Right atrium auricular region (tissue), 2 donors: ENCODE results near the gene MBL2. TPM values are rescaled to one million over a fixed set of nuclear protein-coding genes. Genes with fewer than 3 reads are reported as not detected.

Source experiments
- DNase-seq: peaks from one replicate; pipeline ENCODE4 v3.0.0-alpha.2; 2019; ENCODE audit warnings: low spot score
- H3K27ac ChIP-seq, 2 donors: fragments of 200-600 bp; sonication (generic); 1 replicate in 1 of 2; 2 replicates in 1 of 2; pipeline ENCODE4 v1.5.1; 2016 to 2019
- H3K27me3 ChIP-seq, 2 donors: fragments of 200-600 bp; sonication (generic); one replicate each; pipeline versions ENCODE4 v1.5.1 to v1.6.0; 2017 to 2019
- H3K36me3 ChIP-seq: fragments of 200-600 bp; sonication (generic); one replicate; pipeline ENCODE4 v1.5.1; 2016
- H3K4me1 ChIP-seq, 2 donors: fragments of 200-600 bp; sonication (generic); one replicate each; pipeline versions ENCODE4 v1.5.1 to v1.6.0; 2017 to 2019
- H3K4me3 ChIP-seq, 2 donors: fragments of 200-600 bp; sonication (generic); 1 replicate in 1 of 2; 2 replicates in 1 of 2; pipeline ENCODE4 v1.5.1; 2017 to 2019; ENCODE audit warnings: mild to moderate bottlenecking in 1 of 2, moderate library complexity in 1 of 2
- H3K9me3 ChIP-seq, 2 donors: fragments of 200-600 bp; sonication (generic); one replicate each; pipeline ENCODE4 v1.5.1; 2019
- total RNA-seq, 2 donors: library from RNA; depleted of rRNA; stranded (reverse); fragments of >200 nt; gene quantifications; one replicate each; pipeline ENCODE4 v1.1.0, GENCODE V29; 2016
- TF ChIP-seq, protein P1 (sequence below), 2 donors: fragments of 200-600 bp; sonication (generic); IDR thresholded peaks; one replicate each; pipeline ENCODE4 v1.5.1; 2019; ENCODE audit warnings: antibody characterized with exemption in 2 of 2

MBL2 gene
- total RNA-seq, result not detected

DNA sequence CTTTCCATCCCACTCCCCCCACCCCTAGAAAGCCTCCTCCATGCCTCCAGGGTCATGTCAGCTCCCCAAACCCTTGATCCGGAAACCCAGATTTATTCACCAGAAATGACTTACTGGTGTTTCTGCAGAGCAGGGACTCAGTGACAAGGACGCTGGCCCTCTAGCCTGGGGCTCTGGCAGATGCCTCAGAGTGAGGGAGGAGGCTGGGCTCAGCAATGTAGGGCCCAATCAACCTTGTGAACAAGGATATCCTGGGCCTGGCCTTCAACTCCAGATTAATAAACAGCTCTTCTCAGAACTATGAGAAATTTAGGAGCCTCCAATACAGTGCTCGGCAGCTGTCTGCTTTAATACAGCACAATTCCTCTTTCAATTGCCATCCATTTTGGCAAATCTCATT lies at the start of gene MBL2:
Gene MBL2 (minus strand): TSS at position 162 of the 400 bp plus-strand sequence. CDS start 1,149 bp downstream, outside the sequence.
- Histone ChIP-seq H3K4me3 (no peak within 1 kb of the TSS), H3K36me3 (no peaks in the 10 kb centered on the region), H3K27me3 (no peaks in the 10 kb centered on the region), H3K9me3 (no peaks in the 10 kb centered on the region), H3K4me1 (no peaks in the 10 kb centered on the region), H3K27ac (no peak within 1 kb of the TSS)
- no peak for DNase-seq
- TF ChIP-seq, protein P1, sequence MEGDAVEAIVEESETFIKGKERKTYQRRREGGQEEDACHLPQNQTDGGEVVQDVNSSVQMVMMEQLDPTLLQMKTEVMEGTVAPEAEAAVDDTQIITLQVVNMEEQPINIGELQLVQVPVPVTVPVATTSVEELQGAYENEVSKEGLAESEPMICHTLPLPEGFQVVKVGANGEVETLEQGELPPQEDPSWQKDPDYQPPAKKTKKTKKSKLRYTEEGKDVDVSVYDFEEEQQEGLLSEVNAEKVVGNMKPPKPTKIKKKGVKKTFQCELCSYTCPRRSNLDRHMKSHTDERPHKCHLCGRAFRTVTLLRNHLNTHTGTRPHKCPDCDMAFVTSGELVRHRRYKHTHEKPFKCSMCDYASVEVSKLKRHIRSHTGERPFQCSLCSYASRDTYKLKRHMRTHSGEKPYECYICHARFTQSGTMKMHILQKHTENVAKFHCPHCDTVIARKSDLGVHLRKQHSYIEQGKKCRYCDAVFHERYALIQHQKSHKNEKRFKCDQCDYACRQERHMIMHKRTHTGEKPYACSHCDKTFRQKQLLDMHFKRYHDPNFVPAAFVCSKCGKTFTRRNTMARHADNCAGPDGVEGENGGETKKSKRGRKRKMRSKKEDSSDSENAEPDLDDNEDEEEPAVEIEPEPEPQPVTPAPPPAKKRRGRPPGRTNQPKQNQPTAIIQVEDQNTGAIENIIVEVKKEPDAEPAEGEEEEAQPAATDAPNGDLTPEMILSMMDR (IDR thresholded peaks at IDR 0.05), result no peak

DNA sequence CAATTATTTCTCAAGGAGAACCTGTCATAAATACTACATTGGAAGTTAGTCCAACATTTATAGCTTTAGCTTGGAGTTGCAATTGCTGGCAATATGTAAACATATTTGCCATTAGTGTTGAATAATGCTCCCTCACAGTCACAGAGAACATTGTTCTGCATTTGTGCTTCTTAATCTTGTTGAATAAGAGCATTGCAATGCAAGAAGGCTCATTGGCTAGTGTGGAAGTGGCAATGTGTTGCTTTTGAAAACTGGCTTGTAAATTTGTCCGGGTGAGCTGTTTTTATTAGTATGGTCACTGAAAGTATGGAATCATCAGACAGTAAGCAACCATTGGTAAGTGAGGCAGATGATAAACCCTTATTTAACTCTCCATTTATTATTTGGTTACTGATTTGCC lies 47.7 kb upstream of the MBL2 start:
- TF ChIP-seq, protein P1 (IDR thresholded peaks at IDR 0.05), result no peak
- Histone ChIP-seq H3K4me3 (no peak overlapping the region), H3K9me3 (no peaks in the 10 kb centered on the region), H3K27me3 (no peaks in the 10 kb centered on the region), H3K36me3 (no peaks in the 10 kb centered on the region), H3K4me1 (no peaks in the 10 kb centered on the region), H3K27ac (no peak overlapping the region)
- DNase-seq, result no peak

DNA sequence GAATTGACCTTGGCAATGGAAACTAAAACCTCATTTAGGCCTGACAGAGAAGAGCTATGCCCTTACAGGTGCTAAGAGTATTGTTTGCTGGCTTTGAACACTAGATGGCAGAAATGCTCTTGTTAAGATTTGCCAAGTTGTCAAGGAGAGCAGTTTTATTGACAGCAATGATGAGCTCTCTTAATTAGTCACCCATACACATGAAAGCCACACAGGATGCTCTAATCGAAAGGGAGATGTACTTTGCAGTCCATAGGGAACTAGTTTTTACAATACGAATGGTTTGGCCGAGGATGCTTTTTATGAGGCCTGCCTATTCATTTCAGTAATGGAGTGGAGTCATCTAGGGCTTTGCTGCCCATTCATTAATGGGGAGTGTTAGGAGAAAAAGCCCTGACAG lies 45.4 kb upstream of the MBL2 start:
- TF ChIP-seq, protein P1 (IDR thresholded peaks at IDR 0.05), result peak in 1 of 2 donors; percentile 53
- Histone ChIP-seq H3K4me1 (no peaks in the 10 kb centered on the region), H3K27me3 (no peaks in the 10 kb centered on the region), H3K9me3 (no peaks in the 10 kb centered on the region), H3K27ac (no peak overlapping the region), H3K4me3 (no peak overlapping the region), H3K36me3 (no peaks in the 10 kb centered on the region)
- DNase-seq, result no peak

DNA sequence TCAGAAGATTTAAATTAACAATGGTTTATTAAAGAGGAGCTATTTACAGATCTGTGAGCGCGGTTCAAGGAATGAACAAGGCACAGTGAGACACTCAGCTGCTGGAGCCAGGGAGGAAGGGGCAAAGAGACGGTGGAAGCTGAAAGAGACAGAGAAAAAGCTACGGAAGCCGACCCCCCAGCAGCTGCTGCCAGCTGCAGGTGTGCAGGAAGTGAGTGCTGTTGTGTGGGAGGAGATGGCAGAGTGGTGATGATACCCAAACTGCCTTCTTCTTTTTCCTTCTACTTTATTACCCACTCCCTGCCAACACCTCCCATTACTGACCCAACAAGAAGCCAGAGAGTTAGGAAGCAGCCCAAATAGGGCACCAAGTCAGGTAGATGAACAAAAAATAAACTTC lies 41.9 kb upstream of the MBL2 start:
- Histone ChIP-seq H3K27ac (no peak overlapping the region), H3K36me3 (no peaks in the 10 kb centered on the region), H3K4me1 (no peaks in the 10 kb centered on the region), H3K9me3 (peaks cover 0 to 5% of the 10 kb centered on the region in 2 donors), H3K27me3 (no peaks in the 10 kb centered on the region), H3K4me3 (no peak overlapping the region)
- DNase-seq, result no peak
- TF ChIP-seq, protein P1 (IDR thresholded peaks at IDR 0.05), result no peak

DNA sequence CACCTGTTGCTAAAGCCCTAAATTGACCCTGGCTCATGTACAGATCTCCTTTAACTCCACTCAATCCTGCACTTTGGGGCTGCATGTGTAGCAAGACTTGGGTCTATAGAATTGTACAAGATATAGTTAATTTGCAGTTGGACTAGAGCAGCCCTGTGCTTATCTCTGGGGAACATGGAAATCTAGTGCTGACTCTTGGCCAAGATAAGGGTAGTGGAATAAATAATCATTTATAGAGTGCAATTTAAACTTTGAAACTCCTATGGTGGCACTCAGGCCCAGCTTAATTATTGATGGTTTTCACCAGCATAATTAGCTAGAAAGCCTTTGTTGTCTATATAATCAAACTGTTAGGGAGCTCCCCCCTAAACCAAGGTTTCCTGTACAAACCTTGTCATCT lies 39.2 kb upstream of the MBL2 start:
- Histone ChIP-seq H3K27ac (no peak overlapping the region), H3K27me3 (no peaks in the 10 kb centered on the region), H3K4me3 (no peak overlapping the region), H3K4me1 (no peaks in the 10 kb centered on the region), H3K9me3 (peaks cover 0 to 5% of the 10 kb centered on the region in 2 donors), H3K36me3 (no peaks in the 10 kb centered on the region)
- TF ChIP-seq, protein P1 (IDR thresholded peaks at IDR 0.05), result no peak
- DNase-seq, result no peak

DNA sequence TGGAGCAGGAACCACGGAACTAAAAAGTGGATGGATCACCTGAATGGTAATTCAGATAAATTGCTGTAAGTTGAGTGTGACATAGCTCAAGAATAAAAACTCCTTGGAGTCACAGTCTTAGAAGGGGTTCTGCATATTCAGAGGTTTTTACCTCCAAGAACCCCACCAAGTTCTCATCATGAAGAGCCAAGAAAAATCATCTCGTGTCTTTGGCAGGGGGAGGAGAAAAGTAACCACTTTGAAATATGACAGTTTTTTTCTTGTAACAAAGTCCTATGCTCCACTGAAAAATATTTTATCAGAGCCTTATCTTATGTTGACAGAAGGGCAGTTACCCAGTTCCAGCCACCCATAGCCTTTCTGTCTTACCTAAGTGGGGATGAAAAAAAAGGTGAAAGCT lies 38.2 kb upstream of the MBL2 start:
- Histone ChIP-seq H3K36me3 (no peaks in the 10 kb centered on the region), H3K9me3 (peaks cover 0 to 5% of the 10 kb centered on the region in 2 donors), H3K4me1 (no peaks in the 10 kb centered on the region), H3K27ac (no peak overlapping the region), H3K4me3 (no peak overlapping the region), H3K27me3 (no peaks in the 10 kb centered on the region)
- no peak for DNase-seq
- TF ChIP-seq, protein P1 (IDR thresholded peaks at IDR 0.05), result no peak
